Sciatic nerve (tissue), 2 donors: ENCODE measurements around the gene BNIP5. TPM values are rescaled to one million over a fixed set of nuclear protein-coding genes. Genes with fewer than 3 reads are reported as not detected.
"Not testable (repeated sequence)": the region's sequence is repeated elsewhere in the genome, so short reads cannot be mapped to it uniquely, and the experiment has no call there.

Experiments
- ATAC-seq: fragments of 200-7000 bp; cut with Tn5 transposase; one replicate; pipeline ENCODE4 v1.9.1; 2020; ENCODE audit warnings: mild to moderate bottlenecking, moderate library complexity
- DNase-seq: peaks from one replicate; pipeline ENCODE4 v3.0.0-alpha.2; 2020; ENCODE audit warnings: low spot score
- intact Hi-C: fragments of 100-400 bp; cut with DNase I; formaldehyde crosslinking; loops from one replicate; pipeline ENCODE4 v1.14.2; 2022
- total RNA-seq: library from RNA; stranded (reverse); fragmentation: NEBNext Ultra II Directional; extraction: Animal tissue kit (Norgen Biotek cat#: 25700); gene quantifications from one replicate; pipeline ENCODE4 v1.2.1, GENCODE V29; 2021
- donor health status: DM: no; HTN: no; CAD: no.
- donor health status: DM: no; HTN: no; CAD: no.

Gene BNIP5
- total RNA-seq, 1 donor from 2014 or later, result not detected

- no peak for DNase-seq
- intact Hi-C loops, result no loop called here
Observed at GRCh38 chr6:36350082-36350481, 13.4 kb upstream of the BNIP5 start.

GRCh38 chr6:36349240-36349639 is 12.6 kb upstream of the BNIP5 start:
- DNase-seq (no peak), ATAC-seq (no peak)
- intact Hi-C loops, result no loop called here

More at GRCh38 chr6:36350082-36350481, 13.4 kb upstream of the BNIP5 start:
- no peak for ATAC-seq

- DNase-seq, result no peak
- intact Hi-C loops, result no loop called here
- no peak for ATAC-seq
Observed at GRCh38 chr6:36347621-36348020, 10.9 kb upstream of the BNIP5 start.

- intact Hi-C loops, result no loop called here
- DNase-seq, result no peak
- ATAC-seq, result no peak
Observed at GRCh38 chr6:36346486-36347273, 10.0 kb upstream of the BNIP5 start.

GRCh38 chr6:36345681-36346466 is 9.2 kb upstream of the BNIP5 start:
- DNase-seq (no peak), ATAC-seq (no peak)
- intact Hi-C loops, result no loop called here

GRCh38 chr6:36343109-36343680 is 6.5 kb upstream of the BNIP5 start:
- ATAC-seq (no peak), DNase-seq (no peak)
- intact Hi-C loops, result no loop called here

GRCh38 chr6:36340618-36341454 is 4.1 kb upstream of the BNIP5 start:
- intact Hi-C loops, result no loop called here
- DNase-seq, result peak; percentile 92
- peak; percentile 86 for ATAC-seq

- ATAC-seq (peak; percentile 42), DNase-seq (no peak)
- intact Hi-C loops, result no loop called here
Observed at GRCh38 chr6:36340306-36340617, 3.6 kb upstream of the BNIP5 start.

GRCh38 chr6:36339146-36339545 is 2.5 kb upstream of the BNIP5 start:
- no peak for DNase-seq
- no peak for ATAC-seq
- intact Hi-C loops, result no loop called here

GRCh38 chr6:36338223-36338622 is 1.5 kb upstream of the BNIP5 start:
- DNase-seq, ATAC-seq, intact Hi-C loops: not testable (repeated sequence)

- ATAC-seq (no peak), DNase-seq (no peak)
- intact Hi-C loops, result no loop called here
Observed at GRCh38 chr6:36337814-36338213, 1.1 kb upstream of the BNIP5 start.

- DNase-seq (no peak), ATAC-seq (no peak)
- intact Hi-C loops, result no loop called here
Observed at GRCh38 chr6:36336208-36336710, 429 bp downstream of the BNIP5 start.

- DNase-seq (no peak), ATAC-seq (no peak)
- intact Hi-C loops, result no loop called here
Observed at GRCh38 chr6:36335465-36336207, 1.1 kb downstream of the BNIP5 start.

GRCh38 chr6:36334832-36335459 is 1.7 kb downstream of the BNIP5 start:
- DNase-seq (no peak), ATAC-seq (peak; percentile 4)
- intact Hi-C loops, result no loop called here

GRCh38 chr6:36333931-36334725 is 2.6 kb downstream of the BNIP5 start:
- DNase-seq, result no peak
- peak; percentile 75 for ATAC-seq
- intact Hi-C loops, result no loop called here

GRCh38 chr6:36333171-36333895 is 3.4 kb downstream of the BNIP5 start:
- intact Hi-C loops, result no loop called here
- no peak for ATAC-seq
- no peak for DNase-seq

GRCh38 chr6:36331381-36331780 is 5.3 kb downstream of the BNIP5 start:
- no peak for DNase-seq

More at GRCh38 chr6:36331381-36331780, 5.3 kb downstream of the BNIP5 start:
- ATAC-seq, result no peak
- intact Hi-C loops, result no loop called here
